Measurements from ENCODE around the gene FAM174C. TPM values are rescaled to one million over a fixed set of nuclear protein-coding genes. Genes with fewer than 3 reads are reported as not detected.

Gene FAM174C
- total RNA-seq, 4 donors from 2014 or later, result 14.2 to 42.2 (median 21.8) TPM

GRCh38 chr19:1327125-1327524, 51.8 kb downstream of the FAM174C start:
- no peaks in the 10 kb centered on the region for H3K36me3 ChIP-seq
- H3K4me1 ChIP-seq, result peaks cover 0 to 15% (median 8%) of the 10 kb centered on the region in 3 donors
- ATAC-seq, result no peak
- no peak overlapping the region for H3K27ac ChIP-seq
- no peaks in the 10 kb centered on the region for H3K9me3 ChIP-seq
- no CpG with 5 or more reads among the region's 14 CpGs for WGBS, 2 donors (ENCODE audit: low coverage in 1 of 2)
- TF ChIP-seq CTCF (IDR thresholded peaks at IDR 0.05), result no peak
- no peak for TF ChIP-seq EP300 (IDR thresholded peaks at IDR 0.05)
- no peak for TF ChIP-seq POLR2A (IDR thresholded peaks at IDR 0.05)
- TF ChIP-seq POLR2AphosphoS5 (IDR thresholded peaks at IDR 0.05), result no peak
- no peak overlapping the region for H3K4me3 ChIP-seq
- peaks cover 42% of the 10 kb centered on the region for H3K27me3 ChIP-seq

Other genes starting within 250 kb of the FAM174C start
- gene CNN2, start 248.9 kb upstream of the FAM174C start, total RNA-seq, result 100 to 1,000 TPM in 1 of 4 donors, 10 to 100 TPM in 3; 52.9 to 103 (median 75.2) TPM
- gene ABCA7, start 235.4 kb upstream of the FAM174C start, total RNA-seq, result 10 to 100 TPM in 1 of 4 donors, 1 to 10 TPM in 3; 3.9 to 14.3 (median 6.4) TPM
- gene ARHGAP45, start 208.4 kb upstream of the FAM174C start, total RNA-seq, result 10 to 100 TPM in 3 of 4 donors, 1 to 10 TPM in 1; 9.5 to 29.8 (median 14.6) TPM
- 100 to 1,000 TPM; 117 to 228 (median 150) TPM for gene POLR2E, start 180.2 kb upstream of the FAM174C start, total RNA-seq
- 100 to 1,000 TPM; 311 to 452 (median 349) TPM for gene GPX4, start 171.5 kb upstream of the FAM174C start, total RNA-seq
- gene SBNO2, start 101.3 kb upstream of the FAM174C start, total RNA-seq, result 10 to 100 TPM; 14.9 to 67.2 (median 20.9) TPM
- 10 to 100 TPM; 56.8 to 80.7 (median 60.9) TPM for gene STK11, start 69.8 kb upstream of the FAM174C start, total RNA-seq
- gene CBARP, start 37.5 kb upstream of the FAM174C start, total RNA-seq, result under 1 TPM in 3 of 4 donors, not detected in 1; 0.13 to 0.73 (median 0.49) TPM
- gene ATP5F1D, start 33.8 kb upstream of the FAM174C start, total RNA-seq, result 100 to 1,000 TPM in 1 of 4 donors, 10 to 100 TPM in 3; 62.3 to 116 (median 84.1) TPM
- 10 to 100 TPM; 20.0 to 40.1 (median 24.2) TPM for gene MIDN, start 26.9 kb upstream of the FAM174C start, total RNA-seq
- 100 to 1,000 TPM; 350 to 708 (median 559) TPM for gene CIRBP, start 6.2 kb upstream of the FAM174C start, total RNA-seq
- gene EFNA2, start 10.3 kb downstream of the FAM174C start, total RNA-seq, result not detected
- 100 to 1,000 TPM in 1 of 4 donors, 10 to 100 TPM in 3; 77.7 to 106 (median 86.1) TPM for gene NDUFS7, start 108.4 kb downstream of the FAM174C start, total RNA-seq
- gene GAMT, start 126.0 kb downstream of the FAM174C start, total RNA-seq, result 10 to 100 TPM; 10.4 to 14.7 (median 10.9) TPM
- 10 to 100 TPM; 45.3 to 75.4 (median 64.0) TPM for gene DAZAP1, start 132.1 kb downstream of the FAM174C start, total RNA-seq
- 1,000 to 10,000 TPM; 1,291 to 3,466 (median 2,344) TPM for gene RPS15, start 162.9 kb downstream of the FAM174C start, total RNA-seq
- gene APC2, start 174.6 kb downstream of the FAM174C start, total RNA-seq, result 1 to 10 TPM in 1 of 4 donors, under 1 TPM in 3; 0.02 to 1.2 (median 0.35) TPM
- gene C19orf25, start 203.7 kb downstream of the FAM174C start, total RNA-seq, result 10 to 100 TPM; 20.6 to 40.0 (median 28.2) TPM
- gene PCSK4, start 214.8 kb downstream of the FAM174C start, total RNA-seq, result 1 to 10 TPM in 3 of 4 donors, under 1 TPM in 1; 0.94 to 2.2 (median 2.0) TPM
- under 1 TPM in 3 of 4 donors, not detected in 1; 0.32 to 0.96 (median 0.40) TPM for gene REEP6, start 215.7 kb downstream of the FAM174C start, total RNA-seq
- gene ADAMTSL5, start 237.5 kb downstream of the FAM174C start, total RNA-seq, result 1 to 10 TPM; 1.3 to 9.7 (median 3.6) TPM
- gene PLK5, start 248.5 kb downstream of the FAM174C start, total RNA-seq, result under 1 TPM in 1 of 4 donors, not detected in 3; 0.15 TPM